DMS79 (cell line): ENCODE results near the gene SCN2B.

Source experiments
- DNase-seq: peaks from one replicate; lab custom pipeline; 2025; lab: John Stamatoyannopoulos, UW

Gene SCN2B

DNA sequence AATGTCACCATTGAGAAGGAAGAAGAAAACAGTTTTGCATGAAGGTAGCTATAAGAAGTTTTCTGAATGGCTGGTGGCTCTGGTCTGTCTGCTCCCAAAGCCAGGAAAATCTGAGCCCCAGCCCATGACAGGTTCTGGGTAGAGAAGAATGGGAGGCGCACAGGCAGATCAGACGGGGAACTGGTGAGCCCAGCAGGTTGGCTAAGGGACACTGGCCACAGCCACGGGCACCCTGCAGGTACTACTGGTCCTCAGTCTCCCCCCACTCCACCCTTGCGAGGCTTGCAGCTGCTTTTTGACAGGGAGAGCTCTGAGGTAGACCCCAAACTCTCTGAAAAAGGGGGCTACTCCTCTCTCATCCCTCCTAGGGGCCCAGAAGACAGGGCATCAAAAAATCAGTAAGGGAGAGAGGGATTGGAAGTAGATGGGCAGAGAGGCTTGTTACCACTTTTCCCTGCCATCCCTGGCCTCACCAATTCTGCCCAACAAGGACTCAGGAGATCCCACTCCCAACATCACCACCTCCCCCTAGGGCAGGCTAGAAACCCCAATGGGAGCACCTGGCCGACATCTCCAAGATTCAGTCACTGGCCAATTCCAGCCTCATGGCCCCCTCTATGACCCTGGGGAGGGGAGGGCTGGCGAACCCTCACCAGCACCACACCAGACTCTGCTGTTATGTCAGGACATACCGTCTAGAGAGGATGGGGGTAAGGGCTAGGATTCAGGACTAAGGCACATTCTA is 41.2 kb downstream of the SCN2B start:
- no peak for DNase-seq

DNA sequence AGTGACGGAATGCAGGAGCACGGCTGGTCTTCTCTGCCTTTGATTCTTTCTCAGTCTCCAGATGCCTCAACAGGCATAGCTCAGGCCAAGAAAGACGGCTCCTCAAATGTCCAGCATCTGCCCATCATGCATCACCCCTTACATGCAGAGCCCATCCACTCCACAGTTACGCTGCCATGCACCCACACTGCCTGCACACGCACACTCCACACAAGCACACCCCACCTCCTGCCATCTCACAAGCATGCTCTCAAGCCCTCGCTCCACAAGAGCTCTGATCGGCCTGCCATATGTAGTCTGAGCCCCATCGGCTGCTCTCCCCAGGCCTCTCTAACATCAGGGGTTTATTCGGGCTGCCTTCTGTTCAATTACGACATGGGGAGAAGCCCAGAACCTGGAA is 42.6 kb downstream of the SCN2B start:
- DNase-seq = no peak

DNA sequence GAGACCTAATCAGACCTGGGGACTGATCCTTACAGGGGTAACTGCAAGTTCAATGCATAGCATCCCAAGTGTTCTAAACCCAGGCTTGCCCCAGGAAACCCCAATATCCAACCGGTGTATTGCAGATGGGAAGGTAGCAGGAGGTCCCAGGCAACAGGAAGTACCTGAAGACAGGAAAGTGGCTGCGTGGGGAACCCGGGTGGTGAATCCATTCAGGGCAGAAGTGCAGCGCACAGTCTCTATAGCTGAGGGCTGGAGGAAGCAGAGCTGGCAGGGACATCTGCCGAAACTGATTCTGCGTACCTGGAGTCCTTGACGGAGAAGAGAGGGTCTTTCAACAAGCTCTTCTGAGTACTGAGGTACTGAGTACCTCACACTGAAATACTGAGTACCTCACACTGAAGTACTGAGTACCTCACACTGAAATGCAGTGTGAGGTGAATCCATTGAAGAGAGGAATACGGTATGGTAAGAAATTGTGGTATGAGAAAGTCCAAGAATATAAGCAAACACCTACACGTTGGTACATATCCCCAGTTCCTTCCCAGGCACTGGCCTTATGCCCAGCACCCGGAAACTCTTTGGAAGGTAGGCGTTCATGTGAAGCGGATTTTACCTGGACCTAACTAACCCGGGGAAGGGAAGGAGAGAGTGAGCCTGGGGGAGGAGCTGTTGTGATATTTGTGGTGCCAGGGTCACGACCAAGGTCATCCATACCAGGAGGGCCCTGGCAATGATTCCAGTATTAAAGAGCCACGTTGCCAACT is 43.9 kb downstream of the SCN2B start:
- no peak for DNase-seq

GRCh38 chr11:118129471-118130172 is 46.8 kb downstream of the SCN2B start:
- no peak for DNase-seq

- DNase-seq = no peak
Measured at GRCh38 chr11:118128721-118129470, 47.5 kb downstream of the SCN2B start.

DNA sequence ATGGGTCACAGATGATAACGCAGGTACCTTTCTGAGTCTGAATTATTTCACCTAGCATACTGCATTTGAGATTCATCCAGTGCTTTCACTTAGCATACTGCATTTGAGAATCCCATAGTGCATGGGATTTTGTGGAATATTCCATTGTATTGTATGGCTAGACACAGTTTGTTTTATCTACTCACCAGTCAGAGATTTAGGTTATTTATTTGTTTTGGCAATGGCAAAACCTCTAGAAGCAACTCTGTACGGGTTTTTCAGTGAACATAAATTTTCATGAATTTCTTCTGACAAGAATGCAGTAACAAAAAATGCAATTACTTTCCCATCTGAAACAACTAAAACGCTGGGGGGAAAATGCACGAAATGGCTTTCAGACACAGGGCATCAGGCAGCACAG is 48.1 kb downstream of the SCN2B start:
- DNase-seq = no peak

DNA sequence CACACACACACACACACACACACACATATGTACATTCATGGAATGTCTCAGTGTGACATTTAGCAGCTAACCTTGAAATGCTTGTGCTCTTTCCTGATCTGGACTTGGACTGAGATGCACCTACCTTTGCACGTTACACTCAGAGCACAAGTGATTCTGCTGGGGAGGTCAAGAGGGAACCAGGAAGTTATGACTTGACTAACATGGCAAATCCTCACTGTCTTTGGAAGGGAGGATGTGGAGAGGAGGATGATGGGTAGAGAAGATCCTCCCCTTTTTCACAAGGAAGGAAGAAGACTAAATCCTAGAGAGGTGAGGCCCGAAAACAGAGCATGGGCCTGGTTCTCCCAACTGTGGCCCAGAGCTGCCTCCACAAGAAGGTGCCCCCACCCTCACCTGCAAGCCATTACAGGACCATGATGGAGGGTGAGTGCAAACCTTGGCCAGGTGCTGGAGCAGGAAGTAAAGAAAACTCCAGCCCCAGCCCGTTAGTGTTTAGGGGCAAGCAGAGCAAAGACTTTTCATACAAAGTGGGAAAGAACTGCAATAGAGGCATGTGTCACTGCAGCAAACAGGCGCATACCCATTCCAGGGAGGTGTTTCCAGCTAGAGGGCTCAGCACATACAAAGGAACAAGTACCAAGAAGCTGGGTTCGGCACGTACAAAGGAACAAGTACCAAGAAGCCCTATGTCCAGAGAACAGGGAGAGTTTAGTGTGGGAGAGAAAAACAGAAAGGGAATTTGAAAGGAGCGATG is 50.2 kb downstream of the SCN2B start:
- DNase-seq = no peak

- no peak for DNase-seq
Measured at GRCh38 chr11:118124929-118125535, 51.4 kb downstream of the SCN2B start.

- no peak for DNase-seq
Measured at GRCh38 chr11:118120793-118121192, 55.6 kb downstream of the SCN2B start.

- no peak for DNase-seq
Measured at GRCh38 chr11:118117790-118118601, 58.4 kb downstream of the SCN2B start.

DNA sequence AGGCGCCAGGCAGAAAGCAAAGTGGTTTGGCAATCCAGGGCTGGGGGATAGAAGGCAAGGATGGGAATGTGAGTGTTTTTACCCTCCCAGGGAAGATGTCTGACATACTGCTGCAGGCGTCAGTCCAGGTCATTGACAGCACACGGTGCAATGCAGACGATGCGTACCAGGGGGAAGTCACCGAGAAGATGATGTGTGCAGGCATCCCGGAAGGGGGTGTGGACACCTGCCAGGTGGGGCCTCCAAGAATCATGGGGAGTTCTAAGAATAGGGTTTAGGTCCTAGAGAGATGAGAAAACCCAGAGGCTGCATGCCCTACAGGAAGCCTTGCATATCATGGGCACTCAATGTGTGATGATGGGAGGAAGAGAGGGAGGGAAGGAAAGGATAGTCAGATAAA is 61.4 kb downstream of the SCN2B start:
- DNase-seq = no peak

- no peak for DNase-seq
Measured at GRCh38 chr11:118114266-118114665, 62.2 kb downstream of the SCN2B start.

- no peak for DNase-seq
Measured at GRCh38 chr11:118112711-118113430, 63.6 kb downstream of the SCN2B start.
